ENCODE data around the gene TMIE. TPM values are rescaled to one million over a fixed set of nuclear protein-coding genes. Genes with fewer than 3 reads are reported as not detected.

TMIE gene
- total and polyA plus RNA-seq, 2 of the 13 experiments (the other 11 are each of a cell fraction or from before 2014, with no cell fraction given) = not detected

DNA sequence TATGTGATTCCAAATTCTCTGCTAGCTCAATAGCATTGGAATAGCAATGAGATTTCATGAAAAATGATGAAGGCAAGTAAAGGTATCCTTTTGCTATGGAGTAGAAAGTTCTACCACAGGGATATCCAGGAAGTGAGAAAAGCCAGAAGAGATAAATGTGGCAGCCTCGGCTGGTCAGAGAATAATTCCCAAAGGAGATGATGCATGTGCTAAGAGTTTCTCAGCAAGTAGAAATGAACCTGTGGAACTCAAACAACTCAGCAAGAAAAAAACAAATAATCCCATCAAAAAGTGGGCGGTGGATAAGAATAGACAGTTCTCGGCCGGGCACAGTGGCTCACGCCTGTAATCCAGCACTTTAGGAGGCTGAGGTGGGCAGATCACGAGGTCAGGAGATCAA is 45.9 kb upstream of the TMIE start:
- DNase-seq (ENCODE audit: low spot score) = no peak
- Histone ChIP-seq H4K20me1 (ENCODE audit: insufficient read depth, low read length) (no peaks in the 10 kb centered on the region), H2AFZ (ENCODE audit: low read length) (no peak overlapping the region), H3K9ac (ENCODE audit: insufficient read depth, low read depth, low read length) (no peak overlapping the region), H3K36me3 (replicated peaks in 1 of 2; ENCODE audit: control insufficient read depth in 1 of 2, insufficient read depth in 2 of 2, low read length in 2 of 2) (no peaks in the 10 kb centered on the region), H3K9me3 (ENCODE audit: low read length) (peaks cover 10% of the 10 kb centered on the region), H3K4me1 (ENCODE audit: insufficient read depth, low read length) (no peaks in the 10 kb centered on the region), H3K4me2 (ENCODE audit: low read depth, low read length) (no peak overlapping the region), H3K27ac (ENCODE audit: extremely low read length, insufficient read depth, low read length) (no peak overlapping the region), H3K27me3 (ENCODE audit: control insufficient read depth in 1 of 2, insufficient read depth in 2 of 2, low read length in 2 of 2) (no peaks in the 10 kb centered on the region; a peak in 1 of 5 replicates), H3K4me3 (replicated peaks in 1 of 3; ENCODE audit: insufficient read depth in 1 of 3, low read depth in 2 of 3, low read length in 3 of 3) (no peak overlapping the region), H3K79me2 (ENCODE audit: insufficient read depth, low read length) (no peaks in the 10 kb centered on the region)
- TF ChIP-seq EZH2 (conservative IDR thresholded peaks at IDR 0.05; ENCODE audit: low read depth, low read length) = no peak
- TF ChIP-seq ZNF746 (CRISPR knock-in tag; IDR thresholded peaks at IDR 0.05) = no peak
- TF ChIP-seq SMAD3 (CRISPR knock-in tag; IDR thresholded peaks at IDR 0.05) = no peak
- no peak for TF ChIP-seq ZNF775 (CRISPR knock-in tag; IDR thresholded peaks at IDR 0.05; ENCODE audit: borderline replicate concordance)
- TF ChIP-seq FOXJ3 (CRISPR knock-in tag; IDR thresholded peaks at IDR 0.05; ENCODE audit: borderline replicate concordance) = no peak
- no peak for FAIRE-seq
- 32% methylated on average over 6 of the region's 6 CpGs for WGBS (ENCODE audit: low lambda C conversion rate)
- in situ Hi-C loops (cut with HindIII; ENCODE audit: extremely low pct_ligation_motif_present, low pct_unique_long_range_greater_than_20kb) = no loop called here
- BruUV-seq (replicated peaks) = no TSS peak
- ATAC-seq = no peak
- ChIA-PET CTCF (ENCODE audit: low intra/inter-chr PET ratio, low total read pairs) (no interaction called here), POLR2A (no interaction called here)
- intact Hi-C loops (cut with micrococcal nuclease; ENCODE audit: unreplicated experiment) = no loop called here

- H3K9ac ChIP-seq (ENCODE audit: insufficient read depth, low read depth, low read length) = no peak overlapping the region
- CTCF ChIA-PET (ENCODE audit: low intra/inter-chr PET ratio, low total read pairs) = no interaction called here
- DNase-seq (ENCODE audit: low spot score) = no peak
- no TSS peak for BruUV-seq (replicated peaks)
- H4K20me1 ChIP-seq (ENCODE audit: insufficient read depth, low read length) = no peaks in the 10 kb centered on the region
- H3K4me1 ChIP-seq (ENCODE audit: insufficient read depth, low read length) = no peaks in the 10 kb centered on the region
- TF ChIP-seq KLF12 (CRISPR knock-in tag; IDR thresholded peaks at IDR 0.05; ENCODE audit: borderline replicate concordance) (no peak), ATAD3A (CRISPR knock-in tag; IDR thresholded peaks at IDR 0.05) (no peak), DBP (CRISPR knock-in tag; IDR thresholded peaks at IDR 0.05; ENCODE audit: not compliant biosample characterization) (no peak), MLLT10 (CRISPR knock-in tag; IDR thresholded peaks at IDR 0.05) (no peak), ZNF180 (CRISPR knock-in tag; IDR thresholded peaks at IDR 0.05; ENCODE audit: borderline replicate concordance, low read depth) (no peak), PHF5A (CRISPR knock-in tag; IDR thresholded peaks at IDR 0.05; ENCODE audit: low read depth, unreplicated experiment) (no peak), SMYD3 (CRISPR knock-in tag; IDR thresholded peaks at IDR 0.05) (no peak), MEF2D (CRISPR knock-in tag; IDR thresholded peaks at IDR 0.05) (no peak), NAIF1 (CRISPR knock-in tag; IDR thresholded peaks at IDR 0.05; ENCODE audit: borderline replicate concordance) (no peak), PITX1 (CRISPR knock-in tag; IDR thresholded peaks at IDR 0.05) (no peak), MAFF (IDR thresholded peaks at IDR 0.05; ENCODE audit: low read depth, low read length) (no peak)
- TF ChIP-seq, protein P1, sequence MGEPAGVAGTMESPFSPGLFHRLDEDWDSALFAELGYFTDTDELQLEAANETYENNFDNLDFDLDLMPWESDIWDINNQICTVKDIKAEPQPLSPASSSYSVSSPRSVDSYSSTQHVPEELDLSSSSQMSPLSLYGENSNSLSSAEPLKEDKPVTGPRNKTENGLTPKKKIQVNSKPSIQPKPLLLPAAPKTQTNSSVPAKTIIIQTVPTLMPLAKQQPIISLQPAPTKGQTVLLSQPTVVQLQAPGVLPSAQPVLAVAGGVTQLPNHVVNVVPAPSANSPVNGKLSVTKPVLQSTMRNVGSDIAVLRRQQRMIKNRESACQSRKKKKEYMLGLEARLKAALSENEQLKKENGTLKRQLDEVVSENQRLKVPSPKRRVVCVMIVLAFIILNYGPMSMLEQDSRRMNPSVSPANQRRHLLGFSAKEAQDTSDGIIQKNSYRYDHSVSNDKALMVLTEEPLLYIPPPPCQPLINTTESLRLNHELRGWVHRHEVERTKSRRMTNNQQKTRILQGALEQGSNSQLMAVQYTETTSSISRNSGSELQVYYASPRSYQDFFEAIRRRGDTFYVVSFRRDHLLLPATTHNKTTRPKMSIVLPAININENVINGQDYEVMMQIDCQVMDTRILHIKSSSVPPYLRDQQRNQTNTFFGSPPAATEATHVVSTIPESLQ (CRISPR knock-in tag; conservative IDR thresholded peaks at IDR 0.05) = no peak
- H3K79me2 ChIP-seq (ENCODE audit: insufficient read depth, low read length) = no peaks in the 10 kb centered on the region
- WGBS (ENCODE audit: low lambda C conversion rate) = 84% methylated on average over 6 of the region's 9 CpGs
- ATAC-seq = no peak
- H2AFZ ChIP-seq (ENCODE audit: low read length) = no peak overlapping the region
- in situ Hi-C loops (cut with HindIII; ENCODE audit: extremely low pct_ligation_motif_present, low pct_unique_long_range_greater_than_20kb) (no loop called here), intact Hi-C loops (cut with micrococcal nuclease; ENCODE audit: unreplicated experiment) (no loop called here)
- no peak overlapping the region for H3K27ac ChIP-seq (ENCODE audit: extremely low read length, insufficient read depth, low read length)
- H3K27me3 ChIP-seq (ENCODE audit: control insufficient read depth in 1 of 2, insufficient read depth in 2 of 2, low read length in 2 of 2) = peaks cover 1 to 7% of the 10 kb centered on the region in 2 experiments; a peak in 2 of 5 replicates
- no peaks in the 10 kb centered on the region for H3K36me3 ChIP-seq (replicated peaks in 1 of 2; ENCODE audit: control insufficient read depth in 1 of 2, insufficient read depth in 2 of 2, low read length in 2 of 2)
- H3K4me2 ChIP-seq (ENCODE audit: low read depth, low read length) = no peak overlapping the region
- H3K4me3 ChIP-seq (replicated peaks in 1 of 3; ENCODE audit: insufficient read depth in 1 of 3, low read depth in 2 of 3, low read length in 3 of 3) = no peak overlapping the region
- FAIRE-seq = no peak
- POLR2A ChIA-PET = no interaction called here
- H3K9me3 ChIP-seq (ENCODE audit: low read length) = peaks cover 6% of the 10 kb centered on the region
Observed at GRCh38 chr3:46656778-46657556, 44.2 kb upstream of the TMIE start.
